GM21381 (cell line): ENCODE measurements around the gene NAT10.

Experiments
- ATAC-seq: cut with Tn5 transposase; IDR thresholded peaks from one replicate; pipeline ENCODE4 v1.9.1; 2021; ENCODE audit warnings: mild to moderate bottlenecking, moderate library complexity; ENCODE audit not compliant: unreplicated experiment

The NAT10 gene

GRCh38 chr11:34148504-34149165 is 43.2 kb downstream of the NAT10 start:
- no peak for ATAC-seq

GRCh38 chr11:34149274-34149673 is 43.8 kb downstream of the NAT10 start:
- ATAC-seq, result no peak

GRCh38 chr11:34149786-34150185 is 44.4 kb downstream of the NAT10 start:
- ATAC-seq, result no peak

DNA sequence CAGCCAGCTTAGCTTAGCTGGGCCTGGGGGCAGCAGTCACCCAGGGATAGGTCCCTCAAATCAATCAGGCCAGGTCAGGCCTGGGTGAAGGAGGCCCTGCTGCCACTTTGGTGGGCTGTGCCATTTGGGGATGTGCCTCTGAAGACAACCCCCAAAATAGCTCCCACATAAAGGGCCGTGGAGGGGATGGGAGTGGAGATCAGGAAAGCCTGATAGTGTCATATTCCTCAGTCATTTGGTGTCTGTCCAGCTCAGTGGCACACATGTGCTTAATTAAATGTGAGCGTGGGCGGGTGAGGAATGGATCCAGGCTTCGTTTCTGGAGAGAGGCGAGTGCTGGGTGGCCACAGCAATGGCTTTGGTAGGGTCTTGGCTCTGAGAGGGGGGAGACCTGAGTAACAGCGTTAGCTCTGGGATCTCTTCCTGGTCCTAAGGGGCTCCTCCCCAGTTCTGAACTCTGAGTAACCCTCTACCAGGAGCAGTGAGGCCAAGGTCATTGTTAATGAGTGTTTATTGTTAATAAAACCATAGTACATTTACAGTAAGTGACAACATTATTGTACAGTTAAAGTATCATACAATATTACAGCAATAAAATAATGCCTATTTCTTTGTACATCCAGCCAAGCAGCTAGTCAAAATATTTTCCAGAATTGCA is 45.2 kb downstream of the NAT10 start:
- no peak for ATAC-seq

- ATAC-seq, result no peak
These were observed 45.7 kb downstream of the NAT10 start for GRCh38 chr11:34151166-34151565.

DNA sequence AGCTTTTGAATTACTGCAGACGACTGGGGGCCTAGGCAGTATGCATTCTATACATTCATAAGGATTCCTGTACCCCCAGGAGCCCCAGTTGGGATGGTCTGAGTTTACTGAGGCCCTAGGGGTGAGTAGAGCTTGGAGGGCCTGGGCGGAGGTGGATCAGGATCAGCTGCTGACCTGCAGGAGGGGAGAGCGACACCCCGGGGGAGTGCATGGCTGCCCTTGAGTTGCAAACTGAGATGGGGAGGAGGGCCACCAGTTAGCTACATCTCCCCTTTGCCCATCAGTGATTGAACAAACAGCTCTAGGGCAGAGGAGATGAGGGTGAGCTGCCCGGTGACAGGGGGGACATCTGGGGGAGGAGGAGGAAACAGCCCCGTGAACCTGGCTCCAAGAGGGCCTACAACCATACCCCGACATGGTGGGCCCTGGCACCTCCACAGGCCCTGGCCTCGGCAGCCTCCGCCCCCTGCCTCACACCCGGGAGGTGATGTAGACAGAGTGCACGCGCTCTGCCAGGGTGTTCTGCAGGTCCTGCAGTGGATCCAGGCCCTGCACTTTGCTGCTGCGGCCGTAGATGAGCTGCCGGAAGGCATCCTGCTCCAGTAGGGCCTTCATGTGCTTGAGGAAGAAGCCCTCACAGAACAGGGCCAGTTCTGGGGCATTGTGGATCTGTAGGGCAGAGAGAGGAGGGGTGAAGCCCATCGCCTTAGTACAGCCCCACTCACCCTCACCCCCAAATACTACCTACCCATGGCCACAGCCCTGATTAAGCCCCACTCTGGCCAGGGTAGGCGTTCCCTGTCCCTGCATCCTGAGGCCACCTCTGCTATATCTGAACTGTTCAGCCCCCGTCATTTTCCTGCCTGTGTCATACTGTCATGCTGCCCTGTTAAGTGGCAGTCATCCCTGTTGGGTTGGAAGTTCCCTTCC is 46.8 kb downstream of the NAT10 start:
- no peak for ATAC-seq

- ATAC-seq, result peak; percentile 63
These were observed 48.8 kb downstream of the NAT10 start for GRCh38 chr11:34154059-34154875.

DNA sequence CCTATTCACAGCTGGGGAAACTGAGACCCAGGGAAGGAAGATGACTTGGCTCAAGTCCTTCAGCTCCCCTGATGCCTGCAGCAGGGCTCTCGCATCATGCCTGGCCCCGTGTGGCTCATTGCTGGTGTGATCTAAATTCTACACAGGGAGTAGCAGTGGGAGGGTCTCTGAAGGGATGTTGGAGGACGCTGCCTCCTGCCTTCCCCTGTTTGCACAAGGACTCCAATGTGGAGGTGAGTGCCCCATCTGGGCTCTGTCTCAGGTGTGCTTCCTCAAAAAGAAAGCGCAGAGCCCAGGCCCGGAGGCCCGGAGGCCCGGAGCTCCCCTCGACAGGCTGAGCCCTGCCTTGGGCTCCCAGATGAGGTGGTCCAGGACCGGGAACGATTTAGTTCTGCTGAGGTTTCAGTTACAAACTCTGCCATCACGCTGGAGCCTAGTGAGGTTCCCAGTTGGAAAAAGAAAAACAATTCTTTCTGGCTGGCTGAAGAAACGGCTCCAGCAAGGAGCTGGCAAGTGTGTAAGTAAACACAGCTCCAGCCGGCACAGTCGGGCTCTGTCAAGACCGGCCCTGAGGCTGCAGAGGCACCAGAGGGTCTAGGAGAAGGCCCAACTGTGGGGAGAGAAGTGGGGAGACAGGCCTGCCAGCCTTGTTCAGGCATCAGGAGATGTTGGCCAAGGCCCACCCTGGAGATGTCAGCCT is 49.8 kb downstream of the NAT10 start:
- ATAC-seq, result no peak

DNA sequence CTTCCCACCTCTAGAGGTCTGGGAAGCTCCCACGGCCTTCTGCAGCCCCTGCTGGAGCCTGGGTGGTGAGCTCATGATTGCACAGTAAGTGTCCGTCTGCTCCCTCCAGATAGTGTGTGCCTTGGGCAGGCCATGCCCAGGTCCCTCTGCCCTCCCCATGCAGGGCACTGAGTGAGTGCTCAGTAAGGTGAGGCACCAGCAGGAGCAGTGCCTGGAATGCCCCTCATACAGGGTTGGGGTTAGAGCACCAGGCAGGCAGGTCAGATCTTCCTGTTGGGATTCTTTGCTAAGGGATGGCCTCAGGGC is 50.3 kb downstream of the NAT10 start:
- no peak for ATAC-seq

DNA sequence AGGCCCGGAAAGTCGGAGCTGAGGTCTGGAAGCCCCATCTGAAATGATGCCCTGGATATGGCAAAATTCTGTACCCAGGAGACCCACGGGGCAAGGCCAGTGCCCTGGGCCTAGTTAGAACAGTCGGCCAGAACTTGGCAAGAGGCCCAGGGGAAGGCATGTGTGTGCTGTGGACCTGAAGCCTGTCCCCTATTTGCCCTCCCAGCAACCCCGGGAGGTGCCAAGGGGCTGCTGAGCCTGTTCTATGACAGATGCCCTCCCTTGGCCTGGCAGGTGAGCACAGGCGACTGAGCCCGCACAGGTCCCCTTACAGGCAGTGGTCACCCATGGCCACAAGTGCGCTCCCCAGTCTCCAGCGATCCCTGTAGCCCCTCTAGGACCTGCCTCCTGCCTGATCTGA is 51.7 kb downstream of the NAT10 start:
- ATAC-seq, result no peak

GRCh38 chr11:34158661-34159060 is 53.2 kb downstream of the NAT10 start:
- ATAC-seq, result no peak

- ATAC-seq, result no peak
These were observed 54.8 kb downstream of the NAT10 start for GRCh38 chr11:34160049-34160721.

- ATAC-seq, result no peak
These were observed 55.4 kb downstream of the NAT10 start for GRCh38 chr11:34160791-34161190.

DNA sequence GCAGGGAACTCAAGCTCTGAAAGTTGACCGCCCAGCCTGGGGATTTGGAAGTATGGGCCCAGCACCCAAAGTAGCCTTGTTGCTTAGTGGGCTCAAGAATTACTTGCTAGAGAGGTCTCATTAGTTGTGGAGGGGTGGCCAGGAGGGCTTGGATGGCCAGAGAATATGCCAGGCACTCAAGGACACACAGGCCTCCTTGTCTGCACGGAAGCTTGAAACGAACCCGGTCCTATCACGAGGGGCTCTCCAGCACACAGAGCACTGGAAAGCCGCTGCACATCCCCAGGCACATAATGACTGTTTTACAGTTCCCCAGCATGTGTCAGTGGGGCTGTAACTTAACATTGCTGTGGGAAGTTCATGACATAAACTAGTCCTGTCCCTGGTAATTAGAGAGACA is 55.9 kb downstream of the NAT10 start:
- ATAC-seq, result no peak

DNA sequence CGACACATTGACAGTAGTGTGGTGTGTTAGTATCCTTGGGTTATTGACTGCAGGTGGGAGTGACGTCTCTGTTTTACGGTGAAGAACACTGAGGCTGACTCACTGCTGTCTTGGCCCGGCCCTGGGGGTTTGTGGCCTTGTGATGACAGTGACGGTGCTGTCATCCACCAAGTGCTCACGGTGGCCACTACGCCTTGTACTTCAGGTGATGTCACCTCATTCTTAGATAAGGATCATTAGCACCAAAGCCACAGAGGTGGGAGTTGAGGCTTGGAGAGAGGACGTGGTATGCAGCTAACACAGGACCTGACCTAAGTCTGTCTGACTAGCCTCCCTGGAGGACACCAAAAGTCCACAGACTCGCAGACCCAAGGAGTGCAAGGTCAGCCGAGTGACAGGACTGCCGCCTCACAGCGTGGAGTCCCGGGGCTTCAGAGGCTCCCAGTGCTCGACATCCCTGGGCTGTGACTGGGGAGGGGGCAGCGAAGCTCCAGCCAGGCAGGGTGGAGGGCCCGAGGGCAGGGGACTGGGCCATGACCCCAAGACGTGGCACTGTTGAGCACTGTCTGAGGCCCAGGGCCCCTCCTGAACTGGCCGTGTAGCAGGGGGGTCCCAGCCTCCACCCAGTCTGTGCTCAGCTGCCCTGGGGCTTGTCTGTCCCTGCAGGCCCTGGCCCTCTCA is 56.5 kb downstream of the NAT10 start:
- ATAC-seq, result no peak

DNA sequence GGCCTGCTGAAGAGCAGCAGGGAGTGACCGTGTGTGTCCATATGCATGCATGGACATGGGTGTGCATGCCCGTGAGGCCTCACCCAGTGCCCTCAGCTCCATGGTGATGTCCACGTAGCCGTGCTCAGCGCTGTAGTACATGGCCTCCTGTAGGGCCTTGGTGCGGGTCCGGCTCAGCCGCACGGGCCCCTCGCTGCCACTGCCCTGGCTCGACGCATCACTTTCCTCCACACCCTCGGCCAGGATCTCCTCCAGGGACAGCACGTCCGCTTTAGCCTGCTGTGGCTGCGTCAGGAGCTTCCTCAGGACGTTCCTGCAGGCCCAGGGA is 57.0 kb downstream of the NAT10 start:
- ATAC-seq, result no peak

- no peak for ATAC-seq
These were observed 57.4 kb downstream of the NAT10 start for GRCh38 chr11:34162856-34163255.

GRCh38 chr11:34165121-34165520 is 59.7 kb downstream of the NAT10 start:
- ATAC-seq, result no peak

DNA sequence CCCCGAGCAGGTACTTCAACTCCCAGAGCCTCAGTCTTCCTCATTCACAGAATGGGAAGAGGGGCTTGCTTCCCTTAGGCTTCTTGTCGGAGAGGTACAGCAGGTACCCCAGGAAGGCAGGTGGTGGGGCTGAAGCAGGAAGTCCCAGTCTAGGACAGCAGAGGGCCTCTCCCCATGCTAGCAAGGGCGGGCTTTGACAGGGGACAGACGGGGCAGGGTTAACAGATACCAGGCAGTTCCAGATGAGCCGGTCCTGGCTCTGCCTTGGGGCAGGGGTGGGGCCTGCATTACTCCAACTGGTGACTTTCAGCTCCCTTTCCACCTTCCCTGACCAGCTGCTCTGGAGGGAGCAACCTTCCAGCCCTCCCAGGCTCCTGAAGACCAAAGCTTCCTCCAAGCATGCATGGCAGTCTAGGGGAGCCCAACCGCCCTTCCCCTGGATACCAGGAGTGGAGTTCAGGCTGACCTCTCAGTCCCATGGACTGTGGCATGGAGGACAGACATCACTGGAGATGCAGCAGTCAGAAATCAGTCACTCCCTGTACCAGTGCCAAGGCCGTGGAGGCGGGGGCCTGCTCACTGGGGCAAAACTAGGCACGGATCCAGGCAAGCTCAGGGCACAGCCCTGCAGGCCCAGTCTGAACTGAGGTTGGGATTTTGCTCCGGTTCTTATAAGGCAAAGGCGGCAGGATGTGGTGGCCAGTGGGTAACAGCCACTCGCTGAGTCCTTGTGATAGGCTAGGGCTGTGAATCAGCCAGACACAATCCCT is 60.5 kb downstream of the NAT10 start:
- no peak for ATAC-seq
